Ishikawa (cell line): ENCODE measurements around the gene EXOC3.

ENCODE experiments used
- CEBPB ChIP-seq: IDR thresholded peaks from 2 replicates; pipeline ENCODE4 v1.6.1; 2012
- CREB1 ChIP-seq: IDR thresholded peaks from 2 replicates; pipeline ENCODE4 v1.6.1; 2012; ENCODE audit warnings: low read depth
- EGR1 ChIP-seq: IDR thresholded peaks from 2 replicates; pipeline ENCODE4 v1.6.1; 2012
- EP300 ChIP-seq: IDR thresholded peaks from 2 replicates; pipeline ENCODE4 v1.6.1; 2012; ENCODE audit warnings: borderline replicate concordance
- FOXM1 ChIP-seq: IDR thresholded peaks from 2 replicates; pipeline ENCODE4 v1.6.1; 2012; ENCODE audit warnings: low read depth, borderline replicate concordance
- NFIC ChIP-seq: IDR thresholded peaks from 2 replicates; pipeline ENCODE4 v1.6.1; 2012
- RAD21 ChIP-seq: IDR thresholded peaks from 2 replicates; pipeline ENCODE4 v1.6.1; 2012; ENCODE audit warnings: low read depth
- TAF1 ChIP-seq: IDR thresholded peaks from 2 replicates; pipeline ENCODE4 v1.6.1; 2012; ENCODE audit warnings: low read depth, mild to moderate bottlenecking
- TCF12 ChIP-seq: IDR thresholded peaks from 2 replicates; pipeline ENCODE4 v1.6.1; 2012; ENCODE audit warnings: low read depth
- TEAD4 ChIP-seq: IDR thresholded peaks from 2 replicates; pipeline ENCODE4 v1.6.1; 2012
- YY1 ChIP-seq: IDR thresholded peaks from 2 replicates; pipeline ENCODE4 v1.6.1; 2012; ENCODE audit warnings: low read depth
- ZBTB7A ChIP-seq: IDR thresholded peaks from 2 replicates; pipeline ENCODE4 v1.6.1; 2012; ENCODE audit warnings: low read depth
- TF ChIP-seq, protein P1 (sequence below): IDR thresholded peaks from 2 replicates; pipeline ENCODE4 v1.6.1; 2012
- TF ChIP-seq, protein P2 (sequence below): IDR thresholded peaks from 2 replicates; pipeline ENCODE4 v1.6.1; 2012; ENCODE audit warnings: low read depth, mild to moderate bottlenecking
- TF ChIP-seq, protein P3 (sequence below): IDR thresholded peaks from 2 replicates; pipeline ENCODE4 v1.6.1; 2012

Gene EXOC3

DNA sequence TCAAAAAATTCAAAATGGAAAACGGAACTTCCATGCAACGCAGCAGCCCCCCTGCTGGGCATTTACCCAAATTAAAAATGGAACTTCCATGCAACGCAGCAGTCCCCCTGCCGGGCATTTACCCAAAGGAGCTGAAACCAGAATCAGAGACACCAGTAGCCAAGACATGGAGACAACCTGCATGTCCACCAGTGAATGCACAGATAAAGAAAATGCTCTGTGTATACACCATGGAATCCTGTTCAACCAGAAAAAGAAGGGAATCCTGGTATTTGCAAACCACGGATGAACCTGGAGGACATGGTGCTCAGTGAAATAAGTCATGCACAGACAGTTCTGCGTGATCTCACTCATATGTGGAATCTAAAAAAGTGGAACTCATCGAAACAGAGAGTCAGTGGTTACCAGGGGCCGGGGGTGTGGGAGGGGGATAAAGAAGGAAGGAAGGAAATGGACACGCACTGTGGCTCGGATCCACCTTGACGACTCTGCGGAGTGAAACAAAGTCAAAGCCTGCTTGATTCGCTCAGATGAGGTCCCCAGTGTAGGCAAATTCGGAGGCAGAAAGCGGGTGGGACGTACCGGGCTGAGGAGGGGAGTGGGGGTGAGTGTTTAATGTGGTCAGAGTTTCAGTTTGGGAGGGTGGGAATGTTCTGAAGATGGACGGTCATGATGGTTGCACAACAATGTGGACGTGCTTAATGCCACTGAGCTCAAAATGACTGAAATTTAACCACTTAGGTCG lies 40.2 kb upstream of the EXOC3 start:
- TF ChIP-seq ZBTB7A (no peak), EGR1 (no peak), EP300 (no peak), CEBPB (no peak), TAF1 (no peak), FOXM1 (no peak), CREB1 (no peak), TCF12 (no peak), RAD21 (no peak)
- TF ChIP-seq, protein P1, sequence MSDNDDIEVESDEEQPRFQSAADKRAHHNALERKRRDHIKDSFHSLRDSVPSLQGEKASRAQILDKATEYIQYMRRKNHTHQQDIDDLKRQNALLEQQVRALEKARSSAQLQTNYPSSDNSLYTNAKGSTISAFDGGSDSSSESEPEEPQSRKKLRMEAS, result no peak
- TF ChIP-seq, protein P2, sequence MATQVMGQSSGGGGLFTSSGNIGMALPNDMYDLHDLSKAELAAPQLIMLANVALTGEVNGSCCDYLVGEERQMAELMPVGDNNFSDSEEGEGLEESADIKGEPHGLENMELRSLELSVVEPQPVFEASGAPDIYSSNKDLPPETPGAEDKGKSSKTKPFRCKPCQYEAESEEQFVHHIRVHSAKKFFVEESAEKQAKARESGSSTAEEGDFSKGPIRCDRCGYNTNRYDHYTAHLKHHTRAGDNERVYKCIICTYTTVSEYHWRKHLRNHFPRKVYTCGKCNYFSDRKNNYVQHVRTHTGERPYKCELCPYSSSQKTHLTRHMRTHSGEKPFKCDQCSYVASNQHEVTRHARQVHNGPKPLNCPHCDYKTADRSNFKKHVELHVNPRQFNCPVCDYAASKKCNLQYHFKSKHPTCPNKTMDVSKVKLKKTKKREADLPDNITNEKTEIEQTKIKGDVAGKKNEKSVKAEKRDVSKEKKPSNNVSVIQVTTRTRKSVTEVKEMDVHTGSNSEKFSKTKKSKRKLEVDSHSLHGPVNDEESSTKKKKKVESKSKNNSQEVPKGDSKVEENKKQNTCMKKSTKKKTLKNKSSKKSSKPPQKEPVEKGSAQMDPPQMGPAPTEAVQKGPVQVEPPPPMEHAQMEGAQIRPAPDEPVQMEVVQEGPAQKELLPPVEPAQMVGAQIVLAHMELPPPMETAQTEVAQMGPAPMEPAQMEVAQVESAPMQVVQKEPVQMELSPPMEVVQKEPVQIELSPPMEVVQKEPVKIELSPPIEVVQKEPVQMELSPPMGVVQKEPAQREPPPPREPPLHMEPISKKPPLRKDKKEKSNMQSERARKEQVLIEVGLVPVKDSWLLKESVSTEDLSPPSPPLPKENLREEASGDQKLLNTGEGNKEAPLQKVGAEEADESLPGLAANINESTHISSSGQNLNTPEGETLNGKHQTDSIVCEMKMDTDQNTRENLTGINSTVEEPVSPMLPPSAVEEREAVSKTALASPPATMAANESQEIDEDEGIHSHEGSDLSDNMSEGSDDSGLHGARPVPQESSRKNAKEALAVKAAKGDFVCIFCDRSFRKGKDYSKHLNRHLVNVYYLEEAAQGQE, result no peak
- TF ChIP-seq, protein P3, sequence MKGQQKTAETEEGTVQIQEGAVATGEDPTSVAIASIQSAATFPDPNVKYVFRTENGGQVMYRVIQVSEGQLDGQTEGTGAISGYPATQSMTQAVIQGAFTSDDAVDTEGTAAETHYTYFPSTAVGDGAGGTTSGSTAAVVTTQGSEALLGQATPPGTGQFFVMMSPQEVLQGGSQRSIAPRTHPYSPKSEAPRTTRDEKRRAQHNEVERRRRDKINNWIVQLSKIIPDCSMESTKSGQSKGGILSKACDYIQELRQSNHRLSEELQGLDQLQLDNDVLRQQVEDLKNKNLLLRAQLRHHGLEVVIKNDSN, result no peak

DNA sequence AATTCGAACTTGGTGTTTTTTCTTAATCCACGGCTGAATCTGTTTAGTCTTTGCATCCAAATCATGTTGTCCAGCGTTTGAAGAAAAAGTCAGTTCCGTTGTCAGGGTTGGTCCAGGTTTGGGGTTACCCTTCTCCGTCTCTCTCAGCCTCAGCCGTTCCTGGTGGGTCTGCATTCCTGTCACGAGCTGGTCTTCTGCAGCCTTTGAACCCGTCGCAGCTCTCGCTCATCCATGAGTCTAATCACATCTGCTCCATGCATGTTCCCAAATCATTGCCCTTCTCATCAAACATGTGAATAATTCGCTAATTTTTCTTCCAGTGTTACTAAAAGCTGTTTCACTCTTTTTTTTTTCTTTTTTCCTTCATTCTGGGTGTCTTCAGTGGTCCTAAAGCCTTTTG lies 39.0 kb upstream of the EXOC3 start:
- TF ChIP-seq FOXM1, result no peak
- no peak for TF ChIP-seq EP300
- TF ChIP-seq RAD21, result no peak
- TF ChIP-seq CEBPB, result no peak
- no peak for TF ChIP-seq TEAD4
- TF ChIP-seq NFIC, result no peak
- no peak for TF ChIP-seq EGR1
- TF ChIP-seq, protein P1, result no peak
- no peak for TF ChIP-seq TAF1
- no peak for TF ChIP-seq YY1
- TF ChIP-seq CREB1, result no peak
- TF ChIP-seq, protein P2, result no peak

DNA sequence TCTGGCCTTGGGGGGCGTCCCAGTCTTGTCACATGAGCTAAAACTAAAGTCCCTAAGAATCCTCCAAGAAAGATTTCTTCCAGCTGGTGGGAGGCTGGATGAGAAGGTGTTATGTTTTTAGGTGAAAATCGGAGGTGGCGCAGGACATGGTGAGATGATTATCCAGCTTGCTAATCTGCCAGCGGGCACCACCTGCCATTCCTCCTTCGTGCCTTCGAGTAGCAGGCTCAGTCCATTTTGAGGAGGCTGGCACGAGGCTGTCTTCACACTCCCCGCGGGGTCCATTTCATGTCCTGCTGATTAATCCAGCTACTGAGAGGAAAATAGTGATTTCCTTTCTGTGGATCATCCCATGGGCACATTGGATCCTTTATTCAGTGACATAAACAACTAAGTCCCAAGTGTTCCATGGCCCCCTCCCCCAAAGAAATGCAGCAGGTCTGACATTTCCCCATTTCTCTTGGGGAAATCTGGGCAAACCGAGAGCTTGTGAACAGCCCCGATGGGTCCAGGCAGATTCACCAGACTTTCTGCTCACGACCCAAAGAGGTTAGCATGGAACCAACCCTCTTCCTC lies 38.2 kb upstream of the EXOC3 start:
- TF ChIP-seq, protein P2, result no peak
- TF ChIP-seq EP300 (no peak), FOXM1 (no peak), CREB1 (no peak), RAD21 (no peak), CEBPB (no peak), TAF1 (no peak), ZBTB7A (no peak), NFIC (no peak), TCF12 (no peak)
- TF ChIP-seq, protein P3, result no peak
- TF ChIP-seq, protein P1, result no peak

DNA sequence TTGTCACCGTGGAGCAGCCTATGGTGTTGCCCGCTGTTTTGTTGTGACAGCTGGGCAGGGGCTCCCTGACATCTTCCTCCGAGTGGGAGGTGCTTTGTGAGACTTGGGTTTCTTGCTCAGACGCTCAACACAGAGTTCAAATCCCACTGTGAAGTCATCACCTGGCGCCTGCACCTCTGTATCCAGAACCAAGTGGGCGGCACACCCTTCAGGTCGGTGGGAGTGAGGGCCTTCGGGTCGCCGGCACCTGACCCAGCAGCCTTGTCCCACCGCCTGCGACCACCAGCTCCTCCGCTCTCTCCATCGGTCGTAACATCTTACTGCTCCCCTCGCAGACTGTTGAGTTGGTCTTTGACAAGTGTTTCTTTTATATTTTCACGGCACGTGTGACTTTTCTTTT lies 37.6 kb upstream of the EXOC3 start:
- TF ChIP-seq CREB1 (no peak), ZBTB7A (no peak), EP300 (no peak), NFIC (no peak), EGR1 (no peak), FOXM1 (no peak), CEBPB (no peak), YY1 (no peak)
- TF ChIP-seq, protein P2, result no peak
